ENCODE results near the gene XPR1.

DNA sequence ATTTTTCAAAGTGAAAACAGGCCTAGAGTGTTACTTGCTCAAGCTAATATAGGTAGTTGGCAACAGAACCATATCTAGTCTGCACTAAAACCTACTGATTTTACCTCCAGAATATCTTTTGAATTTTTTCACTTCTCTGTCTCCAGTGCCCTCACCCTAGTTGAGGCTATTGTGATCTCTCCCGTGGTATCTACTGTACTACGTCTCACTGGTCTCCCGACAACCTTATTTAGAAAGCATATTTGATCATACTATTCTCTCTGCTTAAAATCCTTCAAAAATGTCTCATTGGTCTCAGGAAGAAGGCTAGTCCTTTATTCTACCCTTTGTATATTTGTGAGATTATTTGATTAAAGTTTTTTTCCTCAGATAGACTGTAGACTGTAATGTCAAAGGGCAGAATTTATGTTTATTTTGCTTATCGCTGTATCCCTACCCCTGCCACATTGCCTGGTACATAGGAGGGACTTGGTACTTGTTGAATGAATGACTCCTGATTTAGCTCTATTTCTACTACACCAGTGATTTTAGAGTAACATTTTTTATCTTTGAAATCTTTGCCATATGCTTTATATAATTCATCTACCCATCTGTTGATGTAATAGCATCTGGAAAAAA is 145.4 kb downstream of the XPR1 start:
- no peak for TF ChIP-seq EZH2phosphoT487 (IDR thresholded peaks at IDR 0.05; ENCODE audit: borderline replicate concordance, low read length)
- no peak for TF ChIP-seq CTCF (IDR thresholded peaks at IDR 0.05; ENCODE audit: low read depth, low read length, poor library complexity, severe bottlenecking)

Data from DOHH2 (cell line).